ENCODE measurements around the gene MLEC. TPM values are rescaled to one million over a fixed set of nuclear protein-coding genes. Genes with fewer than 3 reads are reported as not detected.

Gene MLEC
- total RNA-seq, 4 donors from 2014 or later, result 75.6 to 153 (median 130) TPM

- peaks cover 7 to 24% (median 18%) of the 10 kb centered on the region in 4 donors for H3K4me1 ChIP-seq
- peak within 1 kb of the TSS; percentile 89 to 96 (median 91) for H3K27ac ChIP-seq
- in situ Hi-C loops (cut with MboI; ENCODE audit: low pct_ligation_motif_present in 1 of 4, low pct_unique_long_range_greater_than_20kb in 1 of 4, low sequenced_read_pairs in 3 of 4) (loop anchor here in 3 of 4 donors (5.0 to 10.0 kb wide), 4 partner anchors 63 to 125 kb away; partner anchors contain the start of genes CABP1 (in 2 of the 3) and POP5 (in 1 of the 3)), intact Hi-C loops (cut with DNase I; ENCODE audit: low total_unique reads) (loop anchor here (5.0 to 10.0 kb wide), 2 partner anchors 63 to 125 kb away; partner anchors contain the start of gene POP5)
- H3K36me3 ChIP-seq, result no peaks in the 10 kb centered on the region
- WGBS, 2 donors (ENCODE audit: low coverage in 1 of 2), result 0% methylated on average over 67 of the region's 76 CpGs; no CpG with 5 or more reads in 1 of the 2 donors
- TF ChIP-seq EP300 (IDR thresholded peaks at IDR 0.05; ENCODE audit: low read depth) (no peak), POLR2AphosphoS5 (IDR thresholded peaks at IDR 0.05) (peak in 1 of 3 donors; percentile 59)
- no peaks in the 10 kb centered on the region for H3K9me3 ChIP-seq
- H3K4me3 ChIP-seq, result peak within 1 kb of the TSS; percentile 60 to 97 (median 84)
- peak; percentile 65 for DNase-seq
- H3K27me3 ChIP-seq, result no peaks in the 10 kb centered on the region
These were observed 23.3 kb downstream of the MLEC start, which contains the start of gene UNC119B for GRCh38 chr12:120710031-120710804. Gene UNC119B, plus strand, starts transcription at chr12:120710458. Its CDS starts 17 bp downstream, at chr12:120710475.

- DNase-seq, result peak; percentile 42
- in situ Hi-C loops (cut with MboI; ENCODE audit: low pct_ligation_motif_present in 1 of 4, low pct_unique_long_range_greater_than_20kb in 1 of 4, low sequenced_read_pairs in 3 of 4) (loop anchor here in 3 of 4 donors (5.0 to 10.0 kb wide), 4 partner anchors 64 to 126 kb away; partner anchors contain the start of genes CABP1 (in 2 of the 3) and POP5 (in 1 of the 3)), intact Hi-C loops (cut with DNase I; ENCODE audit: low total_unique reads) (loop anchor here (5.0 to 10.0 kb wide), 2 partner anchors 64 to 126 kb away; partner anchors contain the start of gene POP5)
- H3K4me1 ChIP-seq, result peaks cover 7 to 24% (median 18%) of the 10 kb centered on the region in 4 donors
- peak overlapping the region; percentile 60 to 97 (median 84) for H3K4me3 ChIP-seq
- no peaks in the 10 kb centered on the region for H3K27me3 ChIP-seq
- no peak for TF ChIP-seq EP300 (IDR thresholded peaks at IDR 0.05; ENCODE audit: low read depth)
- no peak for TF ChIP-seq POLR2AphosphoS5 (IDR thresholded peaks at IDR 0.05)
- TF ChIP-seq POLR2A (IDR thresholded peaks at IDR 0.05), result no peak
- no peak for TF ChIP-seq CTCF (IDR thresholded peaks at IDR 0.05)
- no peaks in the 10 kb centered on the region for H3K9me3 ChIP-seq
- no peaks in the 10 kb centered on the region for H3K36me3 ChIP-seq
- H3K27ac ChIP-seq, result peak overlapping the region; percentile 89 to 96 (median 91)
- WGBS, 2 donors (ENCODE audit: low coverage in 1 of 2), result 0% methylated on average over 28 of the region's 31 CpGs; no CpG with 5 or more reads in 1 of the 2 donors
These were observed 23.9 kb downstream of the MLEC start for GRCh38 chr12:120710805-120711296.

GRCh38 chr12:120711411-120711810 is 24.5 kb downstream of the MLEC start:
- no peaks in the 10 kb centered on the region for H3K9me3 ChIP-seq
- H3K27ac ChIP-seq, result peak overlapping the region; percentile 89 to 96 (median 91)
- TF ChIP-seq EP300 (IDR thresholded peaks at IDR 0.05; ENCODE audit: low read depth) (no peak), CTCF (IDR thresholded peaks at IDR 0.05) (no peak), POLR2A (IDR thresholded peaks at IDR 0.05) (no peak), POLR2AphosphoS5 (IDR thresholded peaks at IDR 0.05) (no peak)
- peaks cover 7 to 24% (median 18%) of the 10 kb centered on the region in 4 donors for H3K4me1 ChIP-seq
- DNase-seq, result no peak
- in situ Hi-C loops (cut with MboI; ENCODE audit: low pct_ligation_motif_present in 1 of 4, low pct_unique_long_range_greater_than_20kb in 1 of 4, low sequenced_read_pairs in 3 of 4), result loop anchor here in 3 of 4 donors (5.0 to 10.0 kb wide), 4 partner anchors 64 to 127 kb away; partner anchors contain the start of genes CABP1 (in 2 of the 3) and POP5 (in 1 of the 3)
- intact Hi-C loops (cut with DNase I; ENCODE audit: low total_unique reads), result loop anchor here (5.0 to 10.0 kb wide), 2 partner anchors 64 to 127 kb away; partner anchors contain the start of gene POP5
- H3K27me3 ChIP-seq, result no peaks in the 10 kb centered on the region
- H3K36me3 ChIP-seq, result no peaks in the 10 kb centered on the region
- WGBS, 2 donors (ENCODE audit: low coverage in 1 of 2), result 0 to 44% methylated on average over 3 to 6 of the region's 6 CpGs
- H3K4me3 ChIP-seq, result peak overlapping the region in 3 of 4 donors; percentile 76 to 97 (median 93)

GRCh38 chr12:120712610-120713009 is 25.7 kb downstream of the MLEC start:
- intact Hi-C loops (cut with DNase I; ENCODE audit: low total_unique reads), result loop anchor here (5.0 to 10.0 kb wide), 2 partner anchors 65 to 128 kb away; partner anchors contain the start of gene POP5
- no peak overlapping the region for H3K4me3 ChIP-seq
- DNase-seq, result no peak
- H3K36me3 ChIP-seq, result peaks cover 0 to 8% (median 0%) of the 10 kb centered on the region in 4 donors
- TF ChIP-seq POLR2A (IDR thresholded peaks at IDR 0.05) (no peak), CTCF (IDR thresholded peaks at IDR 0.05) (no peak), EP300 (IDR thresholded peaks at IDR 0.05; ENCODE audit: low read depth) (no peak), POLR2AphosphoS5 (IDR thresholded peaks at IDR 0.05) (no peak)
- no peaks in the 10 kb centered on the region for H3K27me3 ChIP-seq
- no peaks in the 10 kb centered on the region for H3K9me3 ChIP-seq
- in situ Hi-C loops (cut with MboI; ENCODE audit: low pct_ligation_motif_present in 1 of 4, low pct_unique_long_range_greater_than_20kb in 1 of 4, low sequenced_read_pairs in 3 of 4), result loop anchor here in 3 of 4 donors (5.0 to 10.0 kb wide), 4 partner anchors 65 to 128 kb away; partner anchors contain the start of genes CABP1 (in 2 of the 3) and POP5 (in 1 of the 3)
- no peak overlapping the region for H3K27ac ChIP-seq
- whole genome bisulfite sequencing, 2 donors (ENCODE audit: low coverage in 1 of 2), result 64 to 83% methylated on average over 4 to 6 of the region's 6 CpGs
- peaks cover 7 to 29% (median 18%) of the 10 kb centered on the region in 4 donors for H3K4me1 ChIP-seq

All from transverse colon (tissue), 4 donors.